H54 (cell line): Measurements from ENCODE around the gene GNS.

Source experiments
- DNase-seq: peaks from one replicate; pipeline ENCODE4 v3.0.0; 2011; ENCODE audit warnings: low spot score, mixed read lengths; ENCODE audit not compliant: insufficient read length
- FAIRE-seq: peaks from 3 replicates; lab custom pipeline; 2011; peaks lifted over from hg19 to GRCh38; lab: Jason Lieb, UNC
- POLR2A ChIP-seq: IDR thresholded peaks from 2 replicates; pipeline ENCODE4 v1.6.1; 2011; ENCODE audit warnings: low read depth, mild to moderate bottlenecking, low read length

GNS gene

GRCh38 chr12:64756376-64756775 lies 2.8 kb downstream of the GNS start:
- TF ChIP-seq POLR2A = no peak
- no peak for FAIRE-seq
- DNase-seq = no peak

DNA sequence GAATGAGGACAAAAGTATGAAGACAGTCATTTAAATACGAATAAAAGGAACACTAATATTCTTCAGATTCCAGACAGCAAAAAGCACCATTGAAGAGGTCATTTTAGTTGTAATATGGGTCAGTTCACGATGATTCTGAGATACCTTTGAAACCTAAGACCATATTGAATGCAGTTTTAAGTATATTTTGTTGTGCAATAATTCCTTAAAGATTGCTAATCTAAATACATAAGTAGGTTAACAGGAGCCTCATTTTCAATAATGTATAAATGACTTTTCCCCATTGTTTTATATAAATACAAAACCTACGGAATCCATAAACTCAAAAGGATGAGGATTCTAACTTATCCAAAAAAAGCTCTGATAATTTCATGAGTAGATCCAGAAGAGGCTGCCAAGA lies 5.8 kb downstream of the GNS start:
- DNase-seq = no peak
- no peak for FAIRE-seq
- TF ChIP-seq POLR2A = no peak

GRCh38 chr12:64752833-64753238 lies 6.4 kb downstream of the GNS start:
- DNase-seq (no peak), FAIRE-seq (no peak)

DNA sequence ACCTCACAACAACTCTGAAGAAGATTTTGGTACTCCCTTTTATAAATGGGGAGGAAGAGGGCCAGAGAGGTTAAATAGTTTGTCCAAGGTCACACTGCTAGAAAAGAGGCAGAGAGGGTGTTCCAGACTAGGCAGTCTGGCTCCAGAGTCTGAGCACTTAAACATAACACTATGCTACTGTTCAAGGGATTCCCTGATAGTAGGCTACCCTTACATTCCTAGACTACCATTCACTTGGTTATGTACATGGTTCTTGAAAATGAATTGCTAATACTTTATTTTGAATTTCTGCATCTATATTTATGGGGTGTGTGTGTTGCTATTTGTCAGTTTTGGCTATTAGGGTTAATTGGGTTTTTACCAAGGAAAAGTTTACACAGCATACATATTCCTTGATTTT lies 7.2 kb downstream of the GNS start:
- FAIRE-seq (no peak), DNase-seq (no peak)
- no peak for TF ChIP-seq POLR2A

More at GRCh38 chr12:64752833-64753238, 6.4 kb downstream of the GNS start:
- TF ChIP-seq POLR2A = no peak

DNA sequence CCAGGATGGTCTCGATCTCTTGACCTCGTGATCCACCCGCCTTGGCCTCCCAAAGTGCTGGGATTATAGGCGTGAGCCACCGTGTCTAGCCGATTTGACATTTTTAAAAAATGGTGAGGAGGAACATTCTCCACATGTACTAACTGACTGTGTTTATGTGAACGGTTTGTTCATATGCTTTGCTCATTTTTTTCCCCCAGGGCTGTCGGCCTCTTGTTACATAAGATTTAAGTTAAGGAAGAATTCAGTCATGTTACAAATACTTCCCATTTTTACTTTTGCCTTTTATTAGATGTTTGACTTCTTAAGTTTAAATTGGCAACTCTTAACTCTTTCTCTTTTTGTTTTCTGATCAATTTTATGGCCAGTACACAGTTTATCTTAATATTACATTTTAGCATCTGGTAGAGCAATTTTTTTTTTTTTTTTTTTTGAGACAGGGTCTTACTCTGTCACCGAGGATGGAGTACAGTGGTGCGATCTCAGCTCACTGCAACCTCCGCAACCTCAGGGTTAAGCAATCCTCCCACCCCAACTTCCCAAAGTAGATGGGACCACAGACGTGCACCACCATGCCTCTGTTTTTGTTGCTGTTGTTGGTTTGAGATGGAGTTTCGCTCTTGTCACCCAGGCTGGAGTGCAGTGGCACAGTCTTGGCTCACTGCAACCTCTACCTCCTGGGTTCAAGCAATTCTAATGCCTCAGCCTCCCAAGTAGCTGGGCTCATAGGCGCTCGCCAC lies 9.6 kb downstream of the GNS start:
- no peak for FAIRE-seq
- no peak for TF ChIP-seq POLR2A
- no peak for DNase-seq

- no peak for DNase-seq
- no peak for TF ChIP-seq POLR2A
- FAIRE-seq = peak; percentile 70
Observed at GRCh38 chr12:64747695-64748094, 11.5 kb downstream of the GNS start.

DNA sequence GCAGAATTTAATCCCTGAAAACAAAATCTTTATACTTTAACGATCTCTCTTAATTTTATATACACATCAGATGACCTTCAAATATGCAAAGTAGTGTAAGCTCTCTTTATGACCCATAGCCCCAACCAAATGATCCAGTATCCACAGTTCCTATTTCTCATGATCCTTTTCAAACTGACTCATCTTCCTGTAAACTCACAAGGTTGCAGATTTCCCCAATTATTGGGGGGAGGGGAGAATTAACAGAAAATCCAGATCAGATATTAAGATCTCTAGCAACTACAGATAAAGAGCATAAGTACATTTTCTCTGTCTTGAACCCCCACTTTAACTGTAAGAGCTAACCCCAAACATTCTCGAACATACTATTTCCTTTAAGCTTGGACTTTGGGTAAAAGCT lies 12.5 kb downstream of the GNS start:
- FAIRE-seq = peak; percentile 23

DNA sequence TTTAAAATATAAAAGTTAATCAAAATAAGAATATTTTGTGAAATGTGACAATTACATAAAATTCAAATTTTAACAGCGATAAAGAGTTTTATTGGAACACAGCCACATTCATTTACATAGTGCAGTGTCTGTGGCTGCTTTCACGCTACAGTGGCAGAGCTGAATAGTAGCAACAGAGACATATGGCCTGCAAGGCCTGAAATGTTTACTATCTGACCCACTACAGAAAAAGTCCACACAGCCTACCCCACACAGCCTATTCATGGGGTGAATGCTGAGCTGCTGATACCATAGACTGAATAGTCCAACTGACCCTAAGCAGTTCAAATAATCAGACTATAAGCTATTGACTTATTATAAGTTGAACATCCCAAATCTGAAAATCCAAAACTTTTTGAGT lies 13.2 kb downstream of the GNS start:
- no peak for DNase-seq
- no peak for FAIRE-seq
- TF ChIP-seq POLR2A = no peak

More for the DNA sequence above, 12.5 kb downstream of the GNS start:
- no peak for TF ChIP-seq POLR2A
- no peak for DNase-seq

DNA sequence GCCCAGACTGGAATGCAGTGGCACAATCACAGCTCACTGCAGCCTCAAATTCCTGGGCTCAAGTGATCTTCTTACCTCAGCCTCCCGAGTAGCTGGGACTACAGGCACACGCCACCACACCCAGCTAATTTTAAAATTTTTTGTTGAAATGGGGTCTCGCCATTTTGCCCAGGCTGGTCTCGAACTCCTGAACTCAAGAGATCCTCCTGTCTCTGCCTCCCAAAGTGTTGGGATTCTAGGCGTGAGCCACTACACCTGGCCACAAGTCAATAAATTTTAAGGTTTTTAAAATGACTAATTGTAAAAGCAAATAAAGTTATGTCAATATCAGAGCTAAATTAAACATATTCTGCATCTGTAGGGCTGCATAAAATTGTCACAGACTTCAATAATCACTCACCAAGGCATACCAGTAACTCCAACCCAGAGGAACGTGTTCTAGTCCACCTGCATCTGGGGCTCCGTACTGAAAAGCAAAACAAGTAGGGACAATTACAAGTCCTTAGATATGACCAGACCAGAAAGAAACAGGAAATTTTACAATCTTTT lies 13.9 kb downstream of the GNS start:
- DNase-seq = no peak
- no peak for TF ChIP-seq POLR2A
- no peak for FAIRE-seq

GRCh38 chr12:64744422-64745258 lies 14.6 kb downstream of the GNS start:
- TF ChIP-seq POLR2A = no peak
- DNase-seq (no peak), FAIRE-seq (no peak)

DNA sequence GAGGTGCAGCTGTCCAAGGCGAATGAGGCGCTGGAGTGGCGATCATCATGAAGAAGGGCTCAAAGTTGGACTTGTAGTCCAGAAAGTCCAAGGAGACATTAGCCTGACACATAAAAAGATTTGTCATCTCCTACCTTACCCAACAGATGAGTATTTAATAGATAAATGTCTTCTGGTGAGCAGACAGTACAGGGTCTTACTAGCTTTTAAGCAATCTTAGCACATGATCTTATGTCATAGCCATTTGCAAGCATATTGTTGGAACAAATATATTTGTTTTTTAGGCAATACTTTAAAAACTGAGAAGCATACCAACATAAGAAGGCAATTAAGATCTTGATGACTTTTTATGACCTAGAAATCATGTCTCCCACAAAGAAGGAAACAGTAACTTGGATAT lies 16.0 kb downstream of the GNS start:
- DNase-seq = no peak
- no peak for TF ChIP-seq POLR2A
- FAIRE-seq = no peak

DNA sequence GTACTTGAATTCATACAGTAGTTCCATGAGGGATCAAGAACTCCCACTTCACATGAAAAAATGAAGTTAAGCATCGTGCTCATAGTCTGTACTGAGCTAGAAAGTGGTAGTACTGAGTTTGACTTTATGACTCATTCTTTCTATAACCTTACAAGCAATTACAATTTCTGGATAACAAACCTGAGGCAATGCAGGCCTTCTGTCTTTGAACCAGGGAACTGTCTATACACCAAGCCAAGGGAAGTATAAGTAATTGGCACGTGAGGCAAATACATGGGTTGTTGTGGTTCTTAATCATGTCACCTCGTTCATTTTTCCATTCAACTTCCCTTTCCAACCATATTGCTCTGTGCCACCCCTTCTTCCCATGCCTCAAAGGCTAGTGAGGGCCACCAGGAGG lies 16.8 kb downstream of the GNS start:
- TF ChIP-seq POLR2A = no peak
- FAIRE-seq = no peak
- DNase-seq = no peak

GRCh38 chr12:64740646-64741045 lies 18.6 kb downstream of the GNS start:
- no peak for FAIRE-seq
- TF ChIP-seq POLR2A = no peak
- DNase-seq = no peak

DNA sequence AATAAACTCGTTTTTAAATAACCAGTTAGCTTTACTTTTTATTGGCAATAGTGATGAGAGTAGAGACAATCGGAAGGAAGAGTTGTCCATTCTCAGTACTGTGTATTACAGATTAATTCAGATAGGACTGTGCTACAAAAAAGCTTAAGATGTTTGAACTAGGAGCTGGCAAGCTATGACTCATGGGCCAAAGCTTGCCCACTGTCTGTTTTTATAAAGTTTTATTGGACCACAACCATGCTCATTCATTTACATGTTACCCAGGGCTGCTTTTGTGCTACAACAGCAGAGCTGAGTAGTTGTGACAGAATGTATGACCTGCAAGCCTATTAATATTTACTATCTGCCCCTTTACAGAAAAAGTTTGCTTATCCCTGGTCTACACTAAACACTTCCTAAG lies 19.4 kb downstream of the GNS start:
- DNase-seq (no peak), FAIRE-seq (peak; percentile 90)
- no peak for TF ChIP-seq POLR2A
